GM19372 (cell line): Measurements from ENCODE around the gene RAB3C.
"Not testable (repeated sequence)": the region's sequence is repeated elsewhere in the genome, so short reads cannot be mapped to it uniquely, and the experiment has no call there.

Experiments
- ATAC-seq: cut with Tn5 transposase; IDR thresholded peaks from one replicate; pipeline ENCODE4 v1.9.1; 2021; ENCODE audit warnings: mild to moderate bottlenecking, low read depth, moderate library complexity; ENCODE audit not compliant: unreplicated experiment

RAB3C gene

DNA sequence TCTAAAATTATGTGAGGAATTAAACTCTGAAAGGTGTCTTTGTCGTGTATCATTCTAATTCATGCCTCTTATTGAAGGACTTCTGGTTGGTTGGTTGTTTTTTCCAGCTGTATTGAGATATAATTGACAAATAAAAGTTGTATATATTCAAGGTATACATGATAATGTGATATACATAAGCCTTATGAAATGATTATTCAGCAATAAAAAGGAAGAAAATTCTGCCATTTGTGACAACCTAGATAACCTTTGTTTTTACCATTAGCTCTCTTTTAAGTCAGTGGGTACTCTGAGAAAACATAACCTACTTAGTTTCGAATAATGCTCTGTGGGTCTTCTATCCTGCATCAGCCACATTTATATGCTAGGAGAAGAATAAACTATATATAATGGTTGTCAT lies 89.6 kb downstream of the RAB3C start:
- ATAC-seq = no peak

DNA sequence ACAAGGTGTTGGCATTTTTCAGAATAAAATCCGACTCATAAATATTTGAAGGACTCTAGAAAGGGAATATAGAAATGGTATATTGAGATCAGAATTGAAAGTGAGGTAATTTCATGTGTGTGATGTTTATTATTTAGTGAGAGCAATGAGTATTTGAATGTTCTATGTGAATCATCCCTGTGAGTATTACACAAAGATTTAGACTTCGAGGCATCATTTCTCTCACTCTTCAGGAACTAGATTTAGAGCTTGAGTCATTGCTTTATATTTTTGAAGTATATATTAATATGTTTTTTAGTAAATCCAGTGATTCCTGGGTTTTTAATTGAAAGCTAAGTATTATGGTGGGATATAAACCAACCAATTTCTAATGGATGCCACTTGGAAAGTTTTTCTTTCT lies 91.2 kb downstream of the RAB3C start:
- ATAC-seq = no peak

DNA sequence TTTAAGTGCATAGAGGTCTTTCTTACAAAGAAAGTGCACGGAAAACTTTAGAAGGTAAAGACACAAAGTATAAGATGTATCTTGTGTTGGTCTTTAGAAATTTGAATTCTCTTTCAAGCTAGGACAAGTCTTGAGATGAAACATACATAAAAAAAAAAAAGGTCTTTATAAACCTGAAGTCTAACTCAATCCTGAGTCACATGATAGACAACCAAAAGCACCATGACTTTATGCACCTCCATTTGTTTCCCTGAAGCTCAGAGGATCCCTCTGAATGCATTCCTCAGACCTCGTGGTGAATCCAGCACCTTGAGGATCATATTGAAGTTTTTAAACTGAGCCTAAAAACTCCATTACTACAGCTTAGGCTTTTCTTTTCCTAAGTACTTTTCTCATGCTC lies 91.8 kb downstream of the RAB3C start:
- no peak for ATAC-seq

- no peak for ATAC-seq
Measured at GRCh38 chr5:58675341-58675740, 92.5 kb downstream of the RAB3C start.

- no peak for ATAC-seq
Measured at GRCh38 chr5:58677650-58678049, 94.8 kb downstream of the RAB3C start.

- no peak for ATAC-seq
Measured at GRCh38 chr5:58680503-58680902, 97.6 kb downstream of the RAB3C start.

DNA sequence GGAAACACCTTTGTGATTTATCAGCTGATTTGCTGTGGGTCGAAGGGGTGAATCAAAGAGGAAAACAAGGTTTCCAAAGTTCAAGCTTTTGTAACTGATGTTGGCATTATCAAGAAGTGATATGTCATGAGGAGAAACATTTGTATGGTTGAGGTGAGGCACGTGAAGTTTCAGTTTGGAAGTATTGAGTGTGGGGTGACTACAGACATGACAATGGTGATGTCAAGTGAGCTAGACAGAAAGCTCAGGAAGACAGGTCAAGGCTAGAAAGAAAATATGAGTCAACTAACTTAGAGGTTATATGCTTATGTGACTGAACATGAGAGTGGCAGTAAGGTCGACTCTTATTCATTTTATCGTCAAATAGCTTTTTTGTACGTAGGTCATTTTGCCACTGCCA lies 99.1 kb downstream of the RAB3C start:
- no peak for ATAC-seq

DNA sequence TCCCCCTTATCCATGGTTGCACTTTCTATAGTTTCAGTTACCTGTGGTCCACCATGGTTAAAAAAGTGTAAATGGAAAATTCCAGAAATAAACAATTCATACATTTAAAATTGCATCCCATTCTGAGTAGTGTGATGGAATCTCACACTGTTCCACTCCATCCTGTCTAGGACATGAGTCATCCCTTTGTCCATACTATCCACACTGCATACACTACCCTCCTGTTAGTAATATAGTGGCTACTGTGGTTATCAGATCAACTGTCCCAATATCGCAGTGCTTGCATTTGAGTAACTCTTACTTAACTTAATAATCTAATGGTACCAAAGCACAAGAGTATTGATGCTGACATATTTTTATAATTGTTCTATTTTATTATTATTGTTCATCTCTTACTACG lies 100.7 kb downstream of the RAB3C start:
- ATAC-seq = no peak

DNA sequence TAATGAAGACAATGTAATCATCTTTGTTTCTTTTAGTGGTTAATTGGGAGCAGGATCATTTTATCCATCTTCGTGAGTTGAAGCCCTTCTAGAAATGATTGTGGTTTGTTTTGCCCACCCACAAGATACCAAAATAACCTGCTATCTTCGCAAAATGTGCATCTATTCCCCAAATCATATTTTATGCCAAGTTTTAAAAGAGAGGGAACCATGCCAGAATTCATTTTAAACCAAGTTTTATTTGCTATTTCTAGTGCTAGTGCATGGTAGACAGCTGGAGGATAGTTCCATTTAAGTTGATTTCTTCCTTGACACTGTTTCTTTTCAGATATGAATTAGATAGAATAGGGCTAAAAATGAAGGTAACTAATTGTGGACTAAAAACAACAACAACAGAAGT lies 104.2 kb downstream of the RAB3C start:
- no peak for ATAC-seq

DNA sequence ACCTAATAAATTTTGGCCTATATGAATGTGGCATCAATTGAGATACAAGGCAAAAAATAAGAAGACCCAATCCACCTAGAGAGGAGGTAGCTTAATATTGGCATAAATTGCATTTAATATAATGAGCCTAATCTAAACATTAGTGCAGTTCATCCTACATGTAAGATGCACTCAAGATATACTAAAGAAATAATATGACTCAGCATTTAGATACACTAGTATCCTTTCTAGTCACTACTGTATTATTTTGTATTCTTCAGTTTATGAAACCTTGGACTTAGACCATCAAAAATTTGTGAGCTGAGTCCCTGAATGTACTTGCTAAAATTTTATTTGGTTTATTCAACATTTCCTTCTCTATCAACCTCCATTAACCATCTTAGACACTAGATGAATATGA lies 104.7 kb downstream of the RAB3C start:
- no peak for ATAC-seq

DNA sequence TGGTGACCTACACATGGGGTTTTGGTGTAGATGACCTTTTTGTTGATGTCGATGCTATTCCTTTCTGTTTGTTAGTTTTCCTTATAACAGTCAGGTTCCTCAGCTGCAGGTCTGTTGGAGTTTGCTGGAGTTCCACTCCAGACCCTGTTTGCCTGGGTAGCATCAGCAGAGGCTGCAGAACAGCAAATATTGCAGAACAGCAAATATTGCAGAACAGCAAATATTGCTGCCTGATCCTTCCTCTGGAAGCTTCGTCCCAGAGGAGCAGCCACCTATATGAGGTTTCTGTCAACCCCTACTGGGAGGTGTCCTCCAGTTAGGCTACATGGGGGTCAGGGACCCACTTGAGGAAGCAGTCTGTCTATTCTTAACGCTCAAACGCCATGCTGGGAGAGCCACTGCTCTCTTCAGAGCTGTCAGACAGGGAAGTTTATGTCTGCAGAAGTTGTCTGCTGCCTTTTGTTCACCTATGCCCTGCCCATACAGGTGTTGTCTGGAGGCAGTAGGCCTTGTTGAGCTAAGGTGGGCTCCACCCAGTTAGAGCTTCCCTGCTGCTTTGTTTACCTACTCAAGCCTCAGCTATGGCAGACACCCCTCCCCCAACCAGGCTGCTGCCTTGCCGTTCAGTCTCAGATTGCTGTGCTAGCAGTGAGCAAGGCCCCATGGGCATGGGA lies 116.3 kb downstream of the RAB3C start:
- not testable (repeated sequence) for ATAC-seq

DNA sequence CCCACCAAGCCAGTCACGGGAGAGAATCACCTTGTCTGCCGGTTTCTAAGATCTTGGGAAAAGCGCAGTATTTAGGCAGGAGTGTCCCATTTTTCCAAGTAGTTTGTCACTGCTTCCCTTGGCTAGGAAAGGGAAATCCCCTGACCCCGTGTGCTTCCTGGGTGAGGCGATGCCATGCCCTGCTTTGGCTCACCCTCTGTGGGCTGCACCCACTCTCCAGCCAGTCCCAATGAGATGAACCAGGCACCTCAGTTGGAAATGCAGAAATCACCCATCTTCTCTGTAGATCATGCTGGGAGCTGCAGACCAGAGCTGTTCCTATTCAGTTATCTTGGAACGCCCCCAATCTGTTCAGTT lies 116.9 kb downstream of the RAB3C start:
- ATAC-seq = no peak

- no peak for ATAC-seq
Measured at GRCh38 chr5:58703925-58704555, 121.2 kb downstream of the RAB3C start.

DNA sequence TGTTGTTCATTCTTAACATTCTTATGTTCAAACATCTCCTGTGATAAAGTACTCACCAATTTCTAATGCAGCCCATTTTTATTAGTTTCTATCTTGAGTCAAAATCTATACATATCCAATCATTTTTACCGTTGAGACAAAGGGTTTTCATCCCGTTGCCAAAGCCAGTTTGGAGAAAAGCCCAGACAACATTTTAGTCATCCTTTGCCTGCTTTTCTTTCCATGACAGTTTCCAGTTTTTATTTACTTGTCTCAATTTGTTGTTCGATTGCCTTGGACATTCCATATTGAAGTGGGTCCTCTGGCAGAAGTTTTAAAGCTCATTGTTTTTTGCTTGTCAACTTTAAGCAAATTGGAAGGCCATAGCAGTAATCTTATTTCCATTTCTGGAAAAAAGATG lies 123.9 kb downstream of the RAB3C start:
- ATAC-seq = no peak

DNA sequence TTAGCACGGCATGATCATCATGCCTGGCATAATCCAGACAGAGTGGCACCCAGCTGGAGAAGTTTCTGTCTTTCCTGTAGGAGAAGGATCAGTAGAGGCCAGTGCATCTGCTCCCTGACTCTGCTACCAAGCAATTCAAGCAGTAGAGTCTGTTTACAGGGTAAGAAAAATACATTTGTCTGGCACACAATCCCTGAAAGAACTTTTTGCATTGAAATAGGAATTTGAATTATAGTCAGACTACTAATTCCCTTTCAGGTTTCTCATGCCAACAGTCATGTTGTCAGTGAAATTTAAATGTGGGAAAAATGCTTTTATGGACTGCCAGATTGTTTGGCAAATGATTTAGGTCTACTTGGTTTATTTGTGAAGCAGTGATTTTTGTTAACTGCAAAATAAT lies 125.6 kb downstream of the RAB3C start:
- ATAC-seq = no peak

DNA sequence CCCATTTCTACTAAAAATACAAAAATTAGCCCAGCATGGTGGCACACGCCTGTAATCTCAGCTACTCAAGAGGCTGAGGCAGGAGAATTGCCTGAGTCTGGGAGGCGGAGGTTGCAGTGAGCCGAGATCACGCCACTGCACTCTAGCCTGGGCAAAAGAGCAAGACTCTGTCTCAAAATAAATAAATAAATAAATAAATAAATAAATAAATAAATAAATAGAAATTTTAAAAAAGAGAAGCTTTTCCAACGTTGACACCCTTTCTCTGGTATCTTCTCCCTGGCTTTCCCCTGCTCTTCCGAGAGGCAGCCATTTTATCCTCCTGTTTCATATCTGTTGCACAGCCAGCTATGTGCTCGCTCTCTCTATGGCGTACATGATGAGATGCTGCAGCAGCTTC lies 127.5 kb downstream of the RAB3C start:
- not testable (repeated sequence) for ATAC-seq

DNA sequence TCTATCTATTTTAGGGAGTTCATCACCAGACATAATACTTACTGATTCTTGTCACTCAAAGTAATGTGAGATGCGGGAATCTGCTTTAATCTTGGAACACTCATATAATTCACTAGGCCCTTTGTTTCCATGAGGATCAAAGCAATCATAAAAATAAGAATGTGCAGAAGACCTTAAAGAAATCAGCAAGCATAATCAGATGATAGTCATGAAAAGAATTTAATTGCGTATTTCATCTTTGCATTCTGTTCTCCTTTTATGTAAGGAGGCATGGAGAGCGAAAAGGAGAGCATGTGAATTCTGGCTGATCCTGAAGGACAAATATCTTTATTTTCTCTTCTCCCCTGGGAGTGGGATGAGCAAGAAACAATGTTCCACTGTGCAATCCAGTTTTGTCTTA lies 128.0 kb downstream of the RAB3C start:
- ATAC-seq = no peak

- no peak for ATAC-seq
Measured at GRCh38 chr5:58711965-58712364, 129.1 kb downstream of the RAB3C start.

DNA sequence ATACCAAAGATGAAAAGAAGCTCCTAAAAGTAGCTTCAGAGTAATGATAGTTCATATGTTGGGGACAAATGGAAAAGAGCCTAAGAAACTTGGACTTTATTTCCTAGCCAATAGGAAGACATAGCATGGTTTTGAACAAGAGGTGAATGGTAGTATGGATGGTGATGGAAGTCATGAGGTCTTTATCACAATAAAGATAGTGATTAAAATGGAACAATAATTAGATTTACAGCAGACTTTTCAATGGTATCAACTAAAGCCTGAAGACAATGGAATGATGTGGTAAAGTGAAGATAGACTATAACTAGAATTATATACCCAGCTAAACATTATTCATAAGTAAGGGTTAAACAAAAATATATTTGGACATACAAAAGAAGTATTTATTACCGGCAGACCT lies 131.2 kb downstream of the RAB3C start:
- ATAC-seq = no peak

DNA sequence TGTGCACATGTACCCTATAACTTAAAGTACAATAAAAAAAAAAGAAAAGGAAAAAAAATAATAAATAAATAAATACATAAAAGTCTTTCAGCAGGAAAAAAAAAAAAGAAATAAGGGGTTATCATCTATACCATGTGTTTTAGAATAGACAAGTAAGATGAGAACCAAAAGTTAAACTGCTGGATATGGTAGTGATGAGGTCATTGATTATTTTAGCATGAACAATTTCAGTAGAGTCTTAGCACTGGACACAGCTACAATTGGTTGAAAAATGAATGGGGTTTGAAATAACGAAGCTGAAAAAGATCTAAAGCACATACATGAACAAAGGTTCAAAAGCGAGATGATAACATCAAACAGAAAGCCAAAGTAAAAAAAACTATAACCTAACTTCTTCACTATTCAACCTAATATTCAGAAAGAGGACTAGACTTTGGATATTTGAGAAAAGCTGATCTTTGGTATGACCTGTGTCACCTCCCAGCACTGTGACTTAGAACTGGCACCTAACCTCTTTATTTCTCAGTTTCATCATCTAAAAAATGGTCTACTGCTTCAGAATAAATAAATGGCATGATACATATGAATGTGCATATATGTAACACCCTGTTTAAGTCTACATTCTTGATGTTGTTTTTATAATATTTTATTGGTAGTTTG lies 133.3 kb downstream of the RAB3C start:
- ATAC-seq = no peak

GRCh38 chr5:58716713-58717112 lies 133.8 kb downstream of the RAB3C start:
- no peak for ATAC-seq
